Measurements from ENCODE around the gene HMGN4.

GRCh38 chr6:26519359-26519758, 18.8 kb upstream of the HMGN4 start:
- TF ChIP-seq CTCF (IDR thresholded peaks at IDR 0.05; ENCODE audit: poor library complexity, severe bottlenecking) = no peak
- no peak for TF ChIP-seq RAD21 (conservative IDR thresholded peaks at IDR 0.05)
- TF ChIP-seq POLR2AphosphoS5 (IDR thresholded peaks at IDR 0.05) = no peak
- TF ChIP-seq EP300 (conservative IDR thresholded peaks at IDR 0.05; ENCODE audit: poor library complexity, severe bottlenecking) = no peak
- TF ChIP-seq TAF1 (IDR thresholded peaks at IDR 0.05; ENCODE audit: low read depth) = no peak
- TF ChIP-seq SMC3 (conservative IDR thresholded peaks at IDR 0.05; ENCODE audit: poor library complexity) = no peak
- no peak for TF ChIP-seq REST (IDR thresholded peaks at IDR 0.05; ENCODE audit: borderline replicate concordance)
- TF ChIP-seq EZH2 (IDR thresholded peaks at IDR 0.05; ENCODE audit: borderline replicate concordance, insufficient read depth, low read length, poor library complexity, severe bottlenecking) = no peak
- TF ChIP-seq MXI1 (conservative IDR thresholded peaks at IDR 0.05; ENCODE audit: poor library complexity, severe bottlenecking) = no peak

Measured in neural cell (in vitro differentiated cells).